PC-3 (cell line): ENCODE data around the gene CD6. TPM values are rescaled to one million over a fixed set of nuclear protein-coding genes. Genes with fewer than 3 reads are reported as not detected.

Experiments
- ATAC-seq: fragments of 200-7000 bp; cut with Tn5 transposase; 2 replicates; pipeline ENCODE4 v1.9.1; 2020; ENCODE audit warnings: mild to moderate bottlenecking, moderate library complexity
- BruUV-seq: library from RNA; stranded (reverse); fragments of 400-500 nt; replicated peaks from 2 replicates; lab custom pipeline; 2021; lab: Mats Ljungman, UMichigan
- CTCF ChIA-PET: fragments of 300-600 bp; sonication (Branson Sonifier 250); formaldehyde crosslinking; loops from one replicate; lab custom pipeline; 2022; ENCODE audit warnings: antibody characterized with exemption; lab: Charles Lee
- POLR2A ChIA-PET: fragments of 300-600 bp; sonication (Branson Sonifier 250); formaldehyde crosslinking; loops from one replicate; lab custom pipeline; 2022; ENCODE audit warnings: antibody characterized with exemption; ENCODE audit not compliant: unreplicated experiment; lab: Charles Lee
- DNase-seq: peaks from one replicate; pipeline ENCODE4 v3.0.0-alpha.2; 2015
- H2AFZ ChIP-seq: fragments of 300-600 bp; sonication (generic); 2 replicates; pipeline ENCODE4 v1.6.0; 2016; ENCODE audit warnings: antibody characterized with exemption, low read length
- H3F3A ChIP-seq: fragments of 300-600 bp; sonication (generic); one replicate; pipeline ENCODE4 v1.6.0; 2017; ENCODE audit warnings: antibody characterized with exemption, low read length, control low read depth, mild to moderate bottlenecking; ENCODE audit not compliant: unreplicated experiment
- H3K27ac ChIP-seq: fragments of 300-600 bp; sonication (generic); 2 replicates; pipeline ENCODE4 v1.5.1; 2016; ENCODE audit warnings: mild to moderate bottlenecking, low read length
- H3K27me3 ChIP-seq: fragments of 300-600 bp; sonication (generic); 2 replicates; pipeline ENCODE4 v1.6.1; 2016; ENCODE audit warnings: low read length, mixed read lengths
- H3K36me3 ChIP-seq: fragments of 300-600 bp; sonication (generic); 2 replicates; pipeline ENCODE4 v1.6.1; 2016; ENCODE audit warnings: low read depth, mixed run types, low read length, mixed read lengths
- H3K4me1 ChIP-seq: fragments of 300-600 bp; sonication (generic); 2 replicates; pipeline ENCODE4 v1.5.1; 2016; ENCODE audit warnings: low read length; ENCODE audit not compliant: insufficient read depth
- H3K4me2 ChIP-seq: fragments of 300-600 bp; sonication (generic); 2 replicates; pipeline ENCODE4 v1.6.0; 2016; ENCODE audit warnings: low read length
- H3K4me3 ChIP-seq: fragments of 300-600 bp; sonication (generic); 2 replicates; pipeline ENCODE4 v1.5.1; 2016; ENCODE audit warnings: mild to moderate bottlenecking, low read length, mixed read lengths
- H3K79me2 ChIP-seq: fragments of 300-600 bp; sonication (generic); 2 replicates; pipeline ENCODE4 v1.6.1; 2017; ENCODE audit warnings: low read length, mixed read lengths
- H3K9ac ChIP-seq: fragments of 300-600 bp; sonication (generic); 2 replicates; pipeline ENCODE4 v1.6.0; 2016; ENCODE audit warnings: mild to moderate bottlenecking, low read length
- H3K9me2 ChIP-seq: fragments of 300-600 bp; sonication (generic); replicated peaks from 2 replicates; pipeline ENCODE4 v1.6.1; 2016; ENCODE audit warnings: mixed run types, low read length, mixed read lengths
- H3K9me3 ChIP-seq: fragments of 300-600 bp; sonication (generic); 2 replicates; pipeline ENCODE4 v1.6.1; 2016; ENCODE audit warnings: low read length, mixed read lengths
- H4K20me1 ChIP-seq: fragments of 300-600 bp; sonication (generic); 2 replicates; pipeline ENCODE4 v1.6.1; 2016; ENCODE audit warnings: low read length, mixed read lengths
- EZH2 ChIP-seq: fragments of 300-600 bp; sonication (generic); IDR thresholded peaks from one replicate; pipeline ENCODE4 v1.6.1; 2017; ENCODE audit warnings: antibody characterized with exemption, mild to moderate bottlenecking, low read length; ENCODE audit not compliant: unreplicated experiment
- EZH2phosphoT487 ChIP-seq: fragments of 300-600 bp; sonication (generic); IDR thresholded peaks from 2 replicates; pipeline ENCODE4 v1.6.1; 2018; ENCODE audit warnings: mild to moderate bottlenecking, antibody characterized with exemption, low read length, borderline replicate concordance
- intact Hi-C: fragments of 100-400 bp; cut with micrococcal nuclease; formaldehyde crosslinking; loops from 2 replicates; pipeline ENCODE4 v1.9.0; 2023
- total RNA-seq: library from RNA; depleted of rRNA; stranded (reverse); fragments of >200 nt; gene quantifications from 2 replicates; pipeline ENCODE4 v1.2.3, GENCODE V29; 2014
- TF ChIP-seq, protein P1 (sequence below): fragments of 300-600 bp; sonication (generic); conservative IDR thresholded peaks from 2 replicates; pipeline ENCODE4 v1.5.1; 2017; ENCODE audit warnings: antibody characterized with exemption, low read depth, mild to moderate bottlenecking, low read length

The CD6 gene
- total RNA-seq, 1 experiment from 2014 or later = not detected

DNA sequence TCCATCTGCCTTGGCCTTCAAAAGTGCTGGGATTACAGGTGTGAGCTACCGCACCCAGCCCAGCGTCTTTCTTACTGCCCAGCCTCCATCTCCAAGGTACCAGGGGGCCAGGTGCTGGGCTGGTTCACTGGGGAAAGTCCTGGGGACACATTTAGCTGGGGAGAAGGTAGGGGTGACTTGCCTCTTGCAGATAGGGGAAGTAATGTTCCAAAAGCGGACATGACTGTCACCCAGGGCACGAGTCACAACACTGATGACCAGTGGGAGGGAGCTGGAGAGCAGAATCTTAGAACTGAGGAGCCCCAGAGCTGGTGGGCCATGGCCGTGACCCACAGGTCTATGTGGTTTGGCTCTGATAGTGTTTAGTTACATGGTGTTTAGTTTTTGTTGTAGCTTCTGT lies 17.1 kb upstream of the CD6 start:
- Histone ChIP-seq H3K79me2 (no peaks in the 10 kb centered on the region), H3K36me3 (no peaks in the 10 kb centered on the region), H3K27me3 (no peaks in the 10 kb centered on the region), H4K20me1 (no peaks in the 10 kb centered on the region), H2AFZ (no peak overlapping the region), H3K9ac (no peak overlapping the region), H3K9me3 (no peaks in the 10 kb centered on the region), H3F3A (no peaks in the 10 kb centered on the region), H3K27ac (no peak overlapping the region), H3K4me1 (no peaks in the 10 kb centered on the region), H3K4me2 (no peak overlapping the region), H3K4me3 (no peak overlapping the region), H3K9me2 (no peaks in the 10 kb centered on the region)
- no peak for ATAC-seq
- intact Hi-C loops = no loop called here
- POLR2A ChIA-PET = interaction anchor here (0.5 kb wide), 1 partner anchor 17 kb away, joined by 3 read pairs; no protein-coding TSS in a partner anchor
- TF ChIP-seq, protein P1, sequence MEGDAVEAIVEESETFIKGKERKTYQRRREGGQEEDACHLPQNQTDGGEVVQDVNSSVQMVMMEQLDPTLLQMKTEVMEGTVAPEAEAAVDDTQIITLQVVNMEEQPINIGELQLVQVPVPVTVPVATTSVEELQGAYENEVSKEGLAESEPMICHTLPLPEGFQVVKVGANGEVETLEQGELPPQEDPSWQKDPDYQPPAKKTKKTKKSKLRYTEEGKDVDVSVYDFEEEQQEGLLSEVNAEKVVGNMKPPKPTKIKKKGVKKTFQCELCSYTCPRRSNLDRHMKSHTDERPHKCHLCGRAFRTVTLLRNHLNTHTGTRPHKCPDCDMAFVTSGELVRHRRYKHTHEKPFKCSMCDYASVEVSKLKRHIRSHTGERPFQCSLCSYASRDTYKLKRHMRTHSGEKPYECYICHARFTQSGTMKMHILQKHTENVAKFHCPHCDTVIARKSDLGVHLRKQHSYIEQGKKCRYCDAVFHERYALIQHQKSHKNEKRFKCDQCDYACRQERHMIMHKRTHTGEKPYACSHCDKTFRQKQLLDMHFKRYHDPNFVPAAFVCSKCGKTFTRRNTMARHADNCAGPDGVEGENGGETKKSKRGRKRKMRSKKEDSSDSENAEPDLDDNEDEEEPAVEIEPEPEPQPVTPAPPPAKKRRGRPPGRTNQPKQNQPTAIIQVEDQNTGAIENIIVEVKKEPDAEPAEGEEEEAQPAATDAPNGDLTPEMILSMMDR = no peak
- TF ChIP-seq EZH2phosphoT487 = no peak
- TF ChIP-seq EZH2 = no peak
- CTCF ChIA-PET = no interaction called here
- BruUV-seq = no TSS peak
- DNase-seq = no peak

- DNase-seq (no peak), ATAC-seq (no peak)
- Histone ChIP-seq H3K9me3 (no peaks in the 10 kb centered on the region), H3K4me3 (no peak overlapping the region), H3K27ac (no peak overlapping the region), H3K9ac (no peak overlapping the region), H3K36me3 (no peaks in the 10 kb centered on the region), H3K27me3 (peaks cover 10% of the 10 kb centered on the region; the same call in 1 of the 2 replicates), H2AFZ (no peak overlapping the region), H3F3A (no peaks in the 10 kb centered on the region), H3K79me2 (no peaks in the 10 kb centered on the region), H3K4me2 (no peak overlapping the region), H4K20me1 (no peaks in the 10 kb centered on the region), H3K4me1 (no peaks in the 10 kb centered on the region), H3K9me2 (no peaks in the 10 kb centered on the region)
- ChIA-PET POLR2A (no interaction called here), CTCF (no interaction called here)
- intact Hi-C loops = no loop called here
- no peak for TF ChIP-seq EZH2
- TF ChIP-seq, protein P1 = no peak
- no peak for TF ChIP-seq EZH2phosphoT487
- BruUV-seq = no TSS peak
These were observed 15.9 kb upstream of the CD6 start for GRCh38 chr11:60955571-60955970.

- H3K27me3 ChIP-seq = peaks cover 26% of the 10 kb centered on the region
- no peak overlapping the region for H3K4me3 ChIP-seq
- BruUV-seq = no TSS peak
- H3K27ac ChIP-seq = no peak overlapping the region
- POLR2A ChIA-PET = no interaction called here
- no peaks in the 10 kb centered on the region for H3K79me2 ChIP-seq
- H3K4me2 ChIP-seq = no peak overlapping the region
- no peak overlapping the region for H3K9ac ChIP-seq
- no peaks in the 10 kb centered on the region for H3K9me3 ChIP-seq
- ATAC-seq (no peak), DNase-seq (no peak)
- no peak overlapping the region for H2AFZ ChIP-seq
- H3K9me2 ChIP-seq = no peaks in the 10 kb centered on the region
- no peaks in the 10 kb centered on the region for H3K36me3 ChIP-seq
- intact Hi-C loops = no loop called here
- TF ChIP-seq EZH2 = no peak
- TF ChIP-seq, protein P1 = no peak
- no peak for TF ChIP-seq EZH2phosphoT487
- CTCF ChIA-PET = no interaction called here
- H3K4me1 ChIP-seq = no peaks in the 10 kb centered on the region
- H3F3A ChIP-seq = no peaks in the 10 kb centered on the region
- H4K20me1 ChIP-seq = no peaks in the 10 kb centered on the region
These were observed 14.3 kb upstream of the CD6 start for GRCh38 chr11:60957188-60957587.
